GM12878 (cell line): ENCODE results near the gene RTL9. TPM values are rescaled to one million over a fixed set of nuclear protein-coding genes. Genes with fewer than 3 reads are reported as not detected.

Experiments used
- ATAC-seq: fragments of 200-7000 bp; cut with Tn5 transposase; 3 replicates; pipeline ENCODE4 v1.9.1; 2020; ENCODE audit warnings: mild to moderate bottlenecking, moderate library complexity
- BruUV-seq: library from RNA; stranded (reverse); fragments of 400-500 nt; replicated peaks from 2 replicates; lab custom pipeline; 2021; lab: Mats Ljungman, UMichigan
- CTCF ChIA-PET: fragments of 300-600 bp; sonication (Branson Sonifier 250); formaldehyde crosslinking; extraction: SDS; loops from one replicate; lab custom pipeline; 2021; ENCODE audit warnings: inconsistent platforms; lab: Yijun Ruan, JAX
- POLR2A ChIA-PET: fragments of 350-600 bp; formaldehyde crosslinking; extraction: SDS; loops from one replicate; lab custom pipeline; 2021; ENCODE audit warnings: inconsistent platforms; lab: Charles Lee
- RAD21 ChIA-PET: fragments of 300-600 bp; sonication (Branson Sonifier 250); formaldehyde crosslinking; loops from one replicate; lab custom pipeline; 2023; ENCODE audit warnings: antibody characterized with exemption; ENCODE audit not compliant: unreplicated experiment; lab: Charles Lee
- SMC1A ChIA-PET: fragments of 300-600 bp; sonication (Branson Sonifier 250); formaldehyde crosslinking; loops from one replicate; lab custom pipeline; 2023; ENCODE audit not compliant: unreplicated experiment, uncharacterized antibody; lab: Charles Lee
- DNase-seq: peaks from one replicate; pipeline ENCODE4 v3.0.0-alpha.2; 2011; ENCODE audit warnings: low read depth, low spot score
- FAIRE-seq: peaks from 3 replicates; lab custom pipeline; 2011; peaks lifted over from hg19 to GRCh38; lab: Jason Lieb, UNC
- H2AFZ ChIP-seq: 2 replicates; pipeline ENCODE4 v1.6.0; 2011; ENCODE audit warnings: low read depth, low read length, control low read depth; ENCODE audit not compliant: control insufficient read depth
- H3K27ac ChIP-seq: 2 replicates; pipeline ENCODE4 v1.5.1; 2011; ENCODE audit warnings: control low read depth; ENCODE audit not compliant: control insufficient read depth, insufficient read depth
- H3K27me3 ChIP-seq, 2 experiments: replicated peaks in 1 of 2; 2 replicates each; pipeline versions ENCODE4 v1.6.0 to v1.6.1; 2011; ENCODE audit warnings: low read length in 1 of 2; ENCODE audit not compliant: control insufficient read depth in 2 of 2, insufficient read depth in 2 of 2
- H3K36me3 ChIP-seq, 2 experiments: 2 replicates each; pipeline ENCODE4 v1.5.1; 2011; ENCODE audit warnings: low read length in 1 of 2; ENCODE audit not compliant: control insufficient read depth in 2 of 2, insufficient read depth in 2 of 2
- H3K4me1 ChIP-seq: 2 replicates; pipeline ENCODE4 v1.6.1; 2011; ENCODE audit warnings: mild to moderate bottlenecking, low read length, moderate library complexity, mixed read lengths; ENCODE audit not compliant: control insufficient read depth, insufficient read depth
- H3K4me2 ChIP-seq: 2 replicates; pipeline ENCODE4 v1.6.0; 2011; ENCODE audit warnings: control low read depth; ENCODE audit not compliant: control insufficient read depth, insufficient read depth
- H3K4me3 ChIP-seq: fragments of 200-600 bp; sonication (generic); 2 replicates; pipeline ENCODE4 v1.5.1; 2016
- H3K79me2 ChIP-seq: 2 replicates; pipeline ENCODE4 v1.6.0; 2011; ENCODE audit warnings: low read length; ENCODE audit not compliant: control insufficient read depth, insufficient read depth
- H3K9ac ChIP-seq: 2 replicates; pipeline ENCODE4 v1.8.0; 2011; ENCODE audit warnings: low read length, control low read depth, mixed read lengths; ENCODE audit not compliant: control insufficient read depth, insufficient read depth
- H3K9me3 ChIP-seq: replicated peaks from 3 replicates; pipeline ENCODE4 v1.5.1; 2011; ENCODE audit warnings: mild to moderate bottlenecking, low read length; ENCODE audit not compliant: control insufficient read depth, insufficient read depth
- H4K20me1 ChIP-seq: 2 replicates; pipeline ENCODE4 v1.6.0; 2011; ENCODE audit not compliant: control insufficient read depth, insufficient read depth
- FOS ChIP-seq: IDR thresholded peaks from 3 replicates; pipeline ENCODE4 v1.6.1; 2011; ENCODE audit warnings: borderline replicate concordance; ENCODE audit not compliant: insufficient read length; ENCODE audit errors: extremely low read depth
- MTA3 ChIP-seq: IDR thresholded peaks from 2 replicates; pipeline ENCODE4 v1.6.1; 2012; ENCODE audit warnings: low read length, inconsistent platforms, borderline replicate concordance
- NBN ChIP-seq: fragments of 450-650 bp; IDR thresholded peaks from 2 replicates; pipeline ENCODE4 v1.6.1; 2016
- SPI1 ChIP-seq: IDR thresholded peaks from 2 replicates; pipeline ENCODE4 v1.6.1; 2011; ENCODE audit warnings: low read depth, mild to moderate bottlenecking, low read length, moderate library complexity, borderline replicate concordance; ENCODE audit not compliant: insufficient read depth
- YY1 ChIP-seq: IDR thresholded peaks from 2 replicates; pipeline ENCODE4 v1.6.1; 2011; ENCODE audit warnings: low read depth, mild to moderate bottlenecking, low read length
- WGBS: methylation state at CpG from one replicate; pipeline ENCODE4 v1.1.6; 2016; ENCODE audit warnings: low lambda C conversion rate; ENCODE audit not compliant: insufficient replicate concordance, insufficient coverage; ENCODE audit errors: missing lambda C conversion rate; 5-methylcytosine and 5-hydroxymethylcytosine counted together
- in situ Hi-C: fragments of 300-500 bp; cut with MboI; formaldehyde crosslinking; loops from 9 replicates; pipeline ENCODE4 v1.14.3; 2018; ENCODE audit warnings: mixed read lengths
- intact Hi-C: fragments of 100-400 bp; cut with micrococcal nuclease; formaldehyde crosslinking; loops from one replicate; pipeline ENCODE4 v1.14.2; 2022; ENCODE audit not compliant: unreplicated experiment
- polyA plus RNA-seq, 11 experiments: library from polyadenylated mRNA; depleted of rRNA in 4 of 11; unstranded in 6 of 11; stranded (reverse) in 5 of 11; fragments of >200 nt; fragmentation: Nextera tagmentation in 4 of 11; fragmentation: Illumina TruSeq in 1 of 11; extraction: Ambion mirVana in 4 of 11; extraction: Trizol in 1 of 11; gene quantifications; 1 replicate in 1 of 11; 2 replicates in 10 of 11; pipeline versions ENCODE4 v1.2.1 to v1.2.3, GENCODE V29; 2011 to 2016; ENCODE audit warnings: inconsistent platforms in 2 of 11, missing spikeins in 2 of 11, low read depth in 1 of 11
- total RNA-seq, 4 experiments: library from RNA; depleted of rRNA in 3 of 4; stranded (reverse); fragments of >200 nt in 3 of 4; fragmentation: Illumina TruSeq in 1 of 4; extraction: Trizol in 1 of 4; gene quantifications; 2 replicates each; pipeline versions ENCODE4 v1.2.1 to v1.2.3, GENCODE V29; 2013 to 2021
- TF ChIP-seq, protein P1 (sequence below): IDR thresholded peaks from 2 replicates; pipeline ENCODE4 v1.6.1; 2011; ENCODE audit warnings: borderline replicate concordance, low read depth, mild to moderate bottlenecking, moderate library complexity, low read length; ENCODE audit not compliant: insufficient read depth, poor library complexity, severe bottlenecking
- TF ChIP-seq, protein P2 (sequence below): fragments of 450-650 bp; IDR thresholded peaks from 2 replicates; pipeline ENCODE4 v1.6.1; 2017; ENCODE audit warnings: mild to moderate bottlenecking

The RTL9 gene
- total and polyA plus RNA-seq, 10 of the 15 experiments (the other 5 are each of a cell fraction or from before 2014, with no cell fraction given) = 0.05 to 1.2 (median 0.17) TPM

DNA sequence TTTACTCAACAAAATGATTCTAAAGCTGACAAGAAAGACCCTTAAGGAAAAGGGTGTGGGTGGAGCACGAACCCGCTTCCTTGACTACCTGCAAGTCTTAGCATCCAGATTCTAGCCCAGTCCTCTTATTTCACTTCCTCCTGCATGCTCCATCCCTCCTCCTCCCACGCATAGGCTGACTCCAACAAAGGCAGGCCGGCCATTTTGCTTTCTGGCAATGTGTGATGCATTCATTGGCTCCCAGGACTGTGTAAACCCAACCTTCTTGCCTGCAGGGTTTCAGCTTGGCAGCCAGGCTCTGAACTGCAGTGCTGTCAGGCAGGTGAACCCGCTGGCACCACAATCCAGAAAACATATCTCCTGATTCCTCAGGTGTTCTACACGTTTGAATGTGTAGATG is 39.3 kb downstream of the RTL9 start:
- no peak overlapping the region for H3K4me3 ChIP-seq
- intact Hi-C loops = no loop called here
- no peaks in the 10 kb centered on the region for H3K4me1 ChIP-seq
- TF ChIP-seq YY1 (peak; percentile 72; the same call in 1 of the 2 replicates), FOS (no peak), NBN (no peak), SPI1 (0 out of 2 replicates have a peak, but pooled peaks have one; percentile 7)
- TF ChIP-seq, protein P1, sequence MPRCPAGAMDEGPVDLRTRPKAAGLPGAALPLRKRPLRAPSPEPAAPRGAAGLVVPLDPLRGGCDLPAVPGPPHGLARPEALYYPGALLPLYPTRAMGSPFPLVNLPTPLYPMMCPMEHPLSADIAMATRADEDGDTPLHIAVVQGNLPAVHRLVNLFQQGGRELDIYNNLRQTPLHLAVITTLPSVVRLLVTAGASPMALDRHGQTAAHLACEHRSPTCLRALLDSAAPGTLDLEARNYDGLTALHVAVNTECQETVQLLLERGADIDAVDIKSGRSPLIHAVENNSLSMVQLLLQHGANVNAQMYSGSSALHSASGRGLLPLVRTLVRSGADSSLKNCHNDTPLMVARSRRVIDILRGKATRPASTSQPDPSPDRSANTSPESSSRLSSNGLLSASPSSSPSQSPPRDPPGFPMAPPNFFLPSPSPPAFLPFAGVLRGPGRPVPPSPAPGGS = no peak
- TF ChIP-seq, all 136 proteins: peak for 2
- FAIRE-seq = no peak
- Histone ChIP-seq H3K4me2 (no peak overlapping the region), H3K27ac (no peak overlapping the region), H3K9ac (no peak overlapping the region), H2AFZ (no peak overlapping the region), H4K20me1 (no peaks in the 10 kb centered on the region), H3K27me3 (no peaks in the 10 kb centered on the region), H3K79me2 (no peaks in the 10 kb centered on the region), H3K9me3 (no peaks in the 10 kb centered on the region), H3K36me3 (no peaks in the 10 kb centered on the region)
- in situ Hi-C loops = no loop called here
- POLR2A ChIA-PET = no interaction called here
- peak; percentile 26; the same call in 2 of the 3 replicates for ATAC-seq
- CTCF ChIA-PET = interaction anchor here (0.8 to 2.3 kb wide), 2 partner anchors 11 to 238 kb away, joined by 3 to 8 read pairs; no protein-coding TSS in a partner anchor
- DNase-seq = no peak
- RAD21 ChIA-PET = no interaction called here
- SMC1A ChIA-PET = no interaction called here
- BruUV-seq = no TSS peak
- whole genome bisulfite sequencing = 41% methylated on average over 6 of the region's 6 CpGs

DNA sequence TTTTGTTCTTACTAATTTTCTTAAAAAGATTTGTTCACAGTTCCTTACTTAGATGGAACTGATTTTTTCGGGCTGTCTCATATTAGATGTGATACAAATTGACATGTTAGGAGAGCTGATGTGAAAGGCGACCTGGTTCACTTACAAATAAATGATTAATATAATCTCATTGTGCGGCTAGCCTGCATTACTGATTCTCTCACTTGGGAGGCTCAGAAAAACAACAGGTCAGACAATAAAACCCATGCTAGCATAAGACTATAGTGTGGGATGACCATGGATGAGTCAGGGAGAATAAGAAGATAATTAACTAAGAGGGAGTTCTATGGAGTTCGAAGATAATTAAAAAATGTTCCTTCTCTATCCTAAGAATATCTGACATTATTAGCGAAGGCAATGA is 40.8 kb downstream of the RTL9 start:
- POLR2A ChIA-PET = no interaction called here
- in situ Hi-C loops (no loop called here), intact Hi-C loops (no loop called here)
- Histone ChIP-seq H4K20me1 (no peaks in the 10 kb centered on the region), H3K4me1 (no peaks in the 10 kb centered on the region), H2AFZ (no peak overlapping the region), H3K36me3 (no peaks in the 10 kb centered on the region), H3K4me2 (no peak overlapping the region), H3K9ac (no peak overlapping the region), H3K27ac (no peak overlapping the region), H3K9me3 (no peaks in the 10 kb centered on the region), H3K4me3 (no peak overlapping the region), H3K79me2 (no peaks in the 10 kb centered on the region), H3K27me3 (no peaks in the 10 kb centered on the region)
- RAD21 ChIA-PET = no interaction called here
- SMC1A ChIA-PET = interaction anchor here (1.0 kb wide), 1 partner anchor 23 kb away, joined by 3 read pairs; no protein-coding TSS in a partner anchor
- no peak for ATAC-seq
- no TSS peak for BruUV-seq
- CTCF ChIA-PET = interaction anchor here (23.1 kb wide), 1 partner anchor 236 kb away, joined by 792 read pairs; no protein-coding TSS in a partner anchor
- no peak for DNase-seq
- 51% methylated on average over 5 of the region's 5 CpGs for WGBS
- no peak for FAIRE-seq
- TF ChIP-seq, protein P2, sequence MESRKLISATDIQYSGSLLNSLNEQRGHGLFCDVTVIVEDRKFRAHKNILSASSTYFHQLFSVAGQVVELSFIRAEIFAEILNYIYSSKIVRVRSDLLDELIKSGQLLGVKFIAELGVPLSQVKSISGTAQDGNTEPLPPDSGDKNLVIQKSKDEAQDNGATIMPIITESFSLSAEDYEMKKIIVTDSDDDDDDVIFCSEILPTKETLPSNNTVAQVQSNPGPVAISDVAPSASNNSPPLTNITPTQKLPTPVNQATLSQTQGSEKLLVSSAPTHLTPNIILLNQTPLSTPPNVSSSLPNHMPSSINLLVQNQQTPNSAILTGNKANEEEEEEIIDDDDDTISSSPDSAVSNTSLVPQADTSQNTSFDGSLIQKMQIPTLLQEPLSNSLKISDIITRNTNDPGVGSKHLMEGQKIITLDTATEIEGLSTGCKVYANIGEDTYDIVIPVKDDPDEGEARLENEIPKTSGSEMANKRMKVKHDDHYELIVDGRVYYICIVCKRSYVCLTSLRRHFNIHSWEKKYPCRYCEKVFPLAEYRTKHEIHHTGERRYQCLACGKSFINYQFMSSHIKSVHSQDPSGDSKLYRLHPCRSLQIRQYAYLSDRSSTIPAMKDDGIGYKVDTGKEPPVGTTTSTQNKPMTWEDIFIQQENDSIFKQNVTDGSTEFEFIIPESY = no peak
- TF ChIP-seq MTA3 = no peak
